ENCODE measurements around the gene NKAPL. TPM values are rescaled to one million over a fixed set of nuclear protein-coding genes. Genes with fewer than 3 reads are reported as not detected.

The NKAPL gene
- total RNA-seq, 1 donor from 2014 or later, result not detected

- H3K27ac ChIP-seq, result peak within 1 kb of the TSS; percentile 42
- no peaks in the 10 kb centered on the region for H3K9me3 ChIP-seq
- intact Hi-C loops (cut with DNase I), result no loop called here
- no peaks in the 10 kb centered on the region for H3K27me3 ChIP-seq
- no peak for DNase-seq (ENCODE audit: extremely low spot score in 2 of 2)
- peaks cover 25% of the 10 kb centered on the region for H3K4me1 ChIP-seq
- TF ChIP-seq POLR2AphosphoS5 (IDR thresholded peaks at IDR 0.05; ENCODE audit: insufficient read depth in 1 of 2, low read depth in 1 of 2), result peak in 1 of 2 donors; percentile 93
- no peak for TF ChIP-seq POLR2A (IDR thresholded peaks at IDR 0.05)
- peaks cover 0 to 17% of the 10 kb centered on the region in 2 donors for H3K36me3 ChIP-seq
- peak within 1 kb of the TSS; percentile 63 to 76 for H3K4me3 ChIP-seq
Measured at GRCh38 chr6:28252009-28252975, 6.8 kb upstream of the NKAPL start, which contains the start of gene ZKSCAN4. Gene ZKSCAN4, minus strand, starts transcription at chr6:28252269. Its CDS starts 289 bp downstream, at chr6:28251980.

GRCh38 chr6:28254121-28254519 is 5.0 kb upstream of the NKAPL start:
- Histone ChIP-seq H3K4me3 (no peak overlapping the region), H3K4me1 (peaks cover 31% of the 10 kb centered on the region), H3K36me3 (peaks cover 0 to 2% of the 10 kb centered on the region in 2 donors), H3K27ac (no peak overlapping the region), H3K9me3 (no peaks in the 10 kb centered on the region), H3K27me3 (no peaks in the 10 kb centered on the region)
- TF ChIP-seq, protein P1, sequence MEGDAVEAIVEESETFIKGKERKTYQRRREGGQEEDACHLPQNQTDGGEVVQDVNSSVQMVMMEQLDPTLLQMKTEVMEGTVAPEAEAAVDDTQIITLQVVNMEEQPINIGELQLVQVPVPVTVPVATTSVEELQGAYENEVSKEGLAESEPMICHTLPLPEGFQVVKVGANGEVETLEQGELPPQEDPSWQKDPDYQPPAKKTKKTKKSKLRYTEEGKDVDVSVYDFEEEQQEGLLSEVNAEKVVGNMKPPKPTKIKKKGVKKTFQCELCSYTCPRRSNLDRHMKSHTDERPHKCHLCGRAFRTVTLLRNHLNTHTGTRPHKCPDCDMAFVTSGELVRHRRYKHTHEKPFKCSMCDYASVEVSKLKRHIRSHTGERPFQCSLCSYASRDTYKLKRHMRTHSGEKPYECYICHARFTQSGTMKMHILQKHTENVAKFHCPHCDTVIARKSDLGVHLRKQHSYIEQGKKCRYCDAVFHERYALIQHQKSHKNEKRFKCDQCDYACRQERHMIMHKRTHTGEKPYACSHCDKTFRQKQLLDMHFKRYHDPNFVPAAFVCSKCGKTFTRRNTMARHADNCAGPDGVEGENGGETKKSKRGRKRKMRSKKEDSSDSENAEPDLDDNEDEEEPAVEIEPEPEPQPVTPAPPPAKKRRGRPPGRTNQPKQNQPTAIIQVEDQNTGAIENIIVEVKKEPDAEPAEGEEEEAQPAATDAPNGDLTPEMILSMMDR (IDR thresholded peaks at IDR 0.05), result no peak
- TF ChIP-seq POLR2AphosphoS5 (IDR thresholded peaks at IDR 0.05; ENCODE audit: insufficient read depth in 1 of 2, low read depth in 1 of 2), result no peak
- intact Hi-C loops (cut with DNase I), result no loop called here
- no peak for DNase-seq (ENCODE audit: extremely low spot score in 2 of 2)

- Histone ChIP-seq H3K4me1 (peaks cover 18% of the 10 kb centered on the region), H3K27me3 (no peaks in the 10 kb centered on the region), H3K4me3 (no peak overlapping the region), H3K27ac (no peak overlapping the region), H3K9me3 (no peaks in the 10 kb centered on the region), H3K36me3 (no peaks in the 10 kb centered on the region)
- no peak for DNase-seq (ENCODE audit: extremely low spot score in 2 of 2)
- intact Hi-C loops (cut with DNase I), result no loop called here
- TF ChIP-seq, protein P1 (IDR thresholded peaks at IDR 0.05), result no peak
- TF ChIP-seq POLR2A (IDR thresholded peaks at IDR 0.05) (no peak), POLR2AphosphoS5 (IDR thresholded peaks at IDR 0.05; ENCODE audit: insufficient read depth in 1 of 2, low read depth in 1 of 2) (no peak)
Measured at GRCh38 chr6:28257042-28257441, 2.1 kb upstream of the NKAPL start.

DNA sequence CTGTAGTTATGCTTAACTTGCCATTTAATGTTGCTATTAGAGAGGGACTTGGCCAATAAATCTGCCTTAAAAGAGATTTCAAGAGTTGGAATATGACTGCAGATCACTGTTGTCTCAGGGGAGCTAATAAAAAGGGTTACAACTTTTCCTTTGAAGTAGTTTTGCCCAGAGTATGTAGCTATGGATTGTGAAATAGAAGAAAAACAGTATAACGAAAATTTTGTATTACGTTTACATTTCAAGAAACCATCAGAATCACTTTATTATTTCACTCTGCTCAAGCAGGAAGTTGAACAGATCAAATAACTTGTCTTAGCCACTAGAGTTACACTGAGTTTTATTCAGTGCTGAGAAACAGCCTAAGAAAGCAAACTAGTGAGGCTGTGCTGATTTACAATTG is 4.8 kb downstream of the NKAPL start:
- Histone ChIP-seq H3K4me1 (peaks cover 30% of the 10 kb centered on the region), H3K9me3 (no peaks in the 10 kb centered on the region), H3K36me3 (no peaks in the 10 kb centered on the region), H3K27ac (no peak overlapping the region), H3K27me3 (no peaks in the 10 kb centered on the region), H3K4me3 (no peak overlapping the region)
- intact Hi-C loops (cut with DNase I), result no loop called here
- TF ChIP-seq POLR2A (IDR thresholded peaks at IDR 0.05) (no peak), POLR2AphosphoS5 (IDR thresholded peaks at IDR 0.05; ENCODE audit: insufficient read depth in 1 of 2, low read depth in 1 of 2) (no peak)
- TF ChIP-seq, protein P1 (IDR thresholded peaks at IDR 0.05), result no peak
- no peak for DNase-seq (ENCODE audit: extremely low spot score in 2 of 2)

GRCh38 chr6:28264834-28265401 is 5.8 kb downstream of the NKAPL start:
- H3K36me3 ChIP-seq, result no peaks in the 10 kb centered on the region
- no peak for DNase-seq (ENCODE audit: extremely low spot score in 2 of 2)
- H3K27ac ChIP-seq, result no peak overlapping the region
- TF ChIP-seq, protein P1 (IDR thresholded peaks at IDR 0.05), result no peak
- TF ChIP-seq POLR2A (IDR thresholded peaks at IDR 0.05) (no peak), POLR2AphosphoS5 (IDR thresholded peaks at IDR 0.05; ENCODE audit: insufficient read depth in 1 of 2, low read depth in 1 of 2) (no peak)
- no peak overlapping the region for H3K4me3 ChIP-seq
- H3K27me3 ChIP-seq, result no peaks in the 10 kb centered on the region
- no peaks in the 10 kb centered on the region for H3K9me3 ChIP-seq
- peaks cover 30% of the 10 kb centered on the region for H3K4me1 ChIP-seq
- intact Hi-C loops (cut with DNase I), result no loop called here

Measured in vagina (tissue), 2 donors.